ENCODE results near the gene MAFF.

The MAFF gene

GRCh38 chr22:38167988-38168407 lies 33.8 kb upstream of the MAFF start:
- no peak overlapping the region for H3K4me2 ChIP-seq
- H4K20me1 ChIP-seq (ENCODE audit: insufficient read depth) = no peaks in the 10 kb centered on the region
- no peak overlapping the region for H2AFZ ChIP-seq (ENCODE audit: low read depth)
- no peak overlapping the region for H3K9ac ChIP-seq
- no peak overlapping the region for H3K4me3 ChIP-seq (IDR thresholded peaks at IDR 0.05; ENCODE audit: insufficient read depth, low read depth, low read length)
- H3K27me3 ChIP-seq (ENCODE audit: insufficient read depth, low read depth) = no peaks in the 10 kb centered on the region
- no peaks in the 10 kb centered on the region for H3K36me3 ChIP-seq (ENCODE audit: insufficient read depth)
- H3K79me2 ChIP-seq (ENCODE audit: insufficient read depth, low read depth) = no peaks in the 10 kb centered on the region
- TF ChIP-seq CTCF (conservative IDR thresholded peaks at IDR 0.05; ENCODE audit: low read depth, low read length) = no peak
- H3K4me1 ChIP-seq (ENCODE audit: low read depth, poor library complexity, severe bottlenecking) = peaks cover 1% of the 10 kb centered on the region
- H3K27ac ChIP-seq = no peak overlapping the region

- Histone ChIP-seq H3K9ac (no peak overlapping the region), H3K4me1 (ENCODE audit: low read depth, poor library complexity, severe bottlenecking) (no peaks in the 10 kb centered on the region)
- no peak for TF ChIP-seq CTCF (conservative IDR thresholded peaks at IDR 0.05; ENCODE audit: low read depth, low read length)
Observed at GRCh38 chr22:38169116-38169515, 32.7 kb upstream of the MAFF start.

GRCh38 chr22:38170469-38170868 lies 31.3 kb upstream of the MAFF start:
- H2AFZ ChIP-seq (ENCODE audit: low read depth) = no peak overlapping the region
- H3K36me3 ChIP-seq (ENCODE audit: insufficient read depth) = no peaks in the 10 kb centered on the region
- H3K4me1 ChIP-seq (ENCODE audit: low read depth, poor library complexity, severe bottlenecking) = peaks cover 3% of the 10 kb centered on the region
- H3K4me2 ChIP-seq = no peak overlapping the region
- no peaks in the 10 kb centered on the region for H4K20me1 ChIP-seq (ENCODE audit: insufficient read depth)
- no peaks in the 10 kb centered on the region for H3K79me2 ChIP-seq (ENCODE audit: insufficient read depth, low read depth)
- H3K27me3 ChIP-seq (ENCODE audit: insufficient read depth, low read depth) = no peaks in the 10 kb centered on the region
- H3K27ac ChIP-seq = no peak overlapping the region
- TF ChIP-seq CTCF (conservative IDR thresholded peaks at IDR 0.05; ENCODE audit: low read depth, low read length) = no peak
- no peak overlapping the region for H3K9ac ChIP-seq
- H3K4me3 ChIP-seq (IDR thresholded peaks at IDR 0.05; ENCODE audit: insufficient read depth, low read depth, low read length) = no peak overlapping the region

More at GRCh38 chr22:38169116-38169515, 32.7 kb upstream of the MAFF start:
- H2AFZ ChIP-seq (ENCODE audit: low read depth) = no peak overlapping the region
- no peak overlapping the region for H3K4me3 ChIP-seq (IDR thresholded peaks at IDR 0.05; ENCODE audit: insufficient read depth, low read depth, low read length)
- H3K27me3 ChIP-seq (ENCODE audit: insufficient read depth, low read depth) = no peaks in the 10 kb centered on the region
- no peaks in the 10 kb centered on the region for H3K79me2 ChIP-seq (ENCODE audit: insufficient read depth, low read depth)
- no peak overlapping the region for H3K4me2 ChIP-seq
- no peak overlapping the region for H3K27ac ChIP-seq
- H3K36me3 ChIP-seq (ENCODE audit: insufficient read depth) = no peaks in the 10 kb centered on the region
- H4K20me1 ChIP-seq (ENCODE audit: insufficient read depth) = no peaks in the 10 kb centered on the region

GRCh38 chr22:38171927-38172831 lies 29.6 kb upstream of the MAFF start:
- H3K79me2 ChIP-seq (ENCODE audit: insufficient read depth, low read depth) = no peaks in the 10 kb centered on the region
- no peak for TF ChIP-seq CTCF (conservative IDR thresholded peaks at IDR 0.05; ENCODE audit: low read depth, low read length)
- H3K36me3 ChIP-seq (ENCODE audit: insufficient read depth) = no peaks in the 10 kb centered on the region
- H4K20me1 ChIP-seq (ENCODE audit: insufficient read depth) = no peaks in the 10 kb centered on the region
- peaks cover 20% of the 10 kb centered on the region for H3K4me1 ChIP-seq (ENCODE audit: low read depth, poor library complexity, severe bottlenecking)
- H3K27me3 ChIP-seq (ENCODE audit: insufficient read depth, low read depth) = no peaks in the 10 kb centered on the region
- H3K9ac ChIP-seq = no peak overlapping the region
- no peak overlapping the region for H3K4me3 ChIP-seq (IDR thresholded peaks at IDR 0.05; ENCODE audit: insufficient read depth, low read depth, low read length)
- H3K4me2 ChIP-seq = no peak overlapping the region
- H3K27ac ChIP-seq = no peak overlapping the region
- H2AFZ ChIP-seq (ENCODE audit: low read depth) = no peak overlapping the region

Measured in KMS-11 (cell line).